HEK293 (cell line): Measurements from ENCODE around the gene CLCA1.

Experiments used
- CTCF ChIA-PET: fragments of 350-600 bp; formaldehyde crosslinking; extraction: SDS; loops from one replicate; lab custom pipeline; 2021; ENCODE audit warnings: antibody characterized with exemption; lab: Yijun Ruan, JAX
- POLR2A ChIA-PET: fragments of 300-600 bp; formaldehyde crosslinking; extraction: SDS; loops from one replicate; lab custom pipeline; 2020; ENCODE audit warnings: antibody characterized with exemption, inconsistent platforms; lab: Yijun Ruan, JAX
- H3K27ac ChIP-seq: fragments of 200-500 bp; sonication (Bioruptor generic); 2 replicates; pipeline ENCODE4 v1.5.1; 2014; ENCODE audit warnings: low read depth, low read length, control low read depth, inconsistent platforms; ENCODE audit errors: extremely low read depth
- H3K36me3 ChIP-seq, 2 experiments: fragments of 200-500 bp in 1 of 2; sonication (Bioruptor generic) in 1 of 2; 1 replicate in 1 of 2; 2 replicates in 1 of 2; pipeline ENCODE4 v1.5.1; 2014 to 2017; ENCODE audit warnings: inconsistent platforms in 2 of 2, low read length in 2 of 2; ENCODE audit not compliant: control insufficient read depth in 2 of 2, insufficient read depth in 1 of 2
- H3K4me1 ChIP-seq: fragments of 200-500 bp; sonication (Bioruptor generic); 2 replicates; pipeline ENCODE4 v1.5.1; 2014; ENCODE audit warnings: mild to moderate bottlenecking, low read length, inconsistent platforms; ENCODE audit not compliant: control insufficient read depth, insufficient read depth
- H3K4me3 ChIP-seq: 2 replicates; pipeline ENCODE4 v1.5.1; 2011; ENCODE audit warnings: low read depth, mild to moderate bottlenecking, control low read depth, low read length, moderate library complexity
- H3K9me3 ChIP-seq: fragments of 200-500 bp; sonication (Bioruptor generic); 2 replicates; pipeline ENCODE4 v1.5.1; 2014; ENCODE audit warnings: low read depth, low read length, inconsistent platforms; ENCODE audit not compliant: control insufficient read depth, insufficient read depth
- PATZ1 ChIP-seq: fragments of 450-650 bp; formaldehyde crosslinking; IDR thresholded peaks from 2 replicates; pipeline ENCODE4 v1.5.1; 2016; ENCODE audit warnings: missing biosample characterization, missing genetic modification characterization
- PRDM10 ChIP-seq: fragments of 450-650 bp; formaldehyde crosslinking; IDR thresholded peaks from 2 replicates; pipeline ENCODE4 v1.5.1; 2016; ENCODE audit warnings: missing biosample characterization, missing genetic modification characterization
- SETDB1 ChIP-seq: IDR thresholded peaks from one replicate; pipeline ENCODE4 v1.6.1; 2017; ENCODE audit warnings: mild to moderate bottlenecking, low read length, moderate library complexity, mixed read lengths; ENCODE audit not compliant: insufficient read length
- ZNF10 ChIP-seq: fragments of 450-650 bp; formaldehyde crosslinking; IDR thresholded peaks from 2 replicates; pipeline ENCODE4 v1.5.1; 2017; ENCODE audit warnings: missing biosample characterization, missing genetic modification characterization
- ZNF214 ChIP-seq: fragments of 450-650 bp; formaldehyde crosslinking; IDR thresholded peaks from 2 replicates; pipeline ENCODE4 v1.5.1; 2017; ENCODE audit warnings: missing biosample characterization, mild to moderate bottlenecking, missing genetic modification characterization, borderline replicate concordance
- ZNF292 ChIP-seq: fragments of 450-650 bp; formaldehyde crosslinking; IDR thresholded peaks from 2 replicates; pipeline ENCODE4 v1.5.1; 2016; ENCODE audit warnings: low read depth, missing biosample characterization, missing genetic modification characterization, borderline replicate concordance
- ZNF394 ChIP-seq: fragments of 450-650 bp; formaldehyde crosslinking; IDR thresholded peaks from 2 replicates; pipeline ENCODE4 v1.5.1; 2016; ENCODE audit warnings: missing biosample characterization, missing genetic modification characterization, mild to moderate bottlenecking, moderate library complexity, borderline replicate concordance
- ZNF398 ChIP-seq: fragments of 450-650 bp; formaldehyde crosslinking; IDR thresholded peaks from 2 replicates; pipeline ENCODE4 v1.5.1; 2017; ENCODE audit warnings: missing biosample characterization, missing genetic modification characterization
- ZNF404 ChIP-seq: fragments of 450-650 bp; formaldehyde crosslinking; IDR thresholded peaks from 2 replicates; pipeline ENCODE4 v1.5.1; 2017; ENCODE audit warnings: missing biosample characterization, missing genetic modification characterization
- ZNF416 ChIP-seq: fragments of 450-650 bp; formaldehyde crosslinking; IDR thresholded peaks from 2 replicates; pipeline ENCODE4 v1.5.1; 2016; ENCODE audit warnings: missing biosample characterization, missing genetic modification characterization
- ZNF513 ChIP-seq: fragments of 450-650 bp; IDR thresholded peaks from 2 replicates; pipeline ENCODE4 v1.5.1; 2018; ENCODE audit warnings: missing biosample characterization, missing genetic modification characterization
- ZNF521 ChIP-seq: fragments of 450-650 bp; formaldehyde crosslinking; IDR thresholded peaks from 2 replicates; pipeline ENCODE4 v1.5.1; 2017; ENCODE audit warnings: missing biosample characterization, mild to moderate bottlenecking, missing genetic modification characterization
- ZNF658 ChIP-seq: fragments of 450-650 bp; formaldehyde crosslinking; IDR thresholded peaks from 2 replicates; pipeline ENCODE4; 2016; ENCODE audit warnings: missing biosample characterization, missing genetic modification characterization
- ZNF692 ChIP-seq: fragments of 450-650 bp; formaldehyde crosslinking; IDR thresholded peaks from 2 replicates; pipeline ENCODE4 v1.5.1; 2016; ENCODE audit warnings: missing biosample characterization, missing genetic modification characterization
- ZNF792 ChIP-seq: fragments of 450-650 bp; formaldehyde crosslinking; IDR thresholded peaks from 2 replicates; pipeline ENCODE4 v1.5.1; 2016; ENCODE audit warnings: missing biosample characterization, missing genetic modification characterization
- ZXDB ChIP-seq: fragments of 450-650 bp; formaldehyde crosslinking; IDR thresholded peaks from 2 replicates; pipeline ENCODE4 v1.5.1; 2016; ENCODE audit warnings: missing biosample characterization, missing genetic modification characterization

CLCA1 gene

GRCh38 chr1:86472152-86472551 lies 3.4 kb downstream of the CLCA1 start (continued):
- TF ChIP-seq ZNF513 (tag by site-specific recombination) (no peak), PATZ1 (tag by site-specific recombination) (no peak), ZNF792 (no peak)

GRCh38 chr1:86472767-86473166 lies 4.0 kb downstream of the CLCA1 start:
- no peak overlapping the region for H3K4me3 ChIP-seq
- CTCF ChIA-PET = interaction anchor here (0.7 to 3.3 kb wide), 16 partner anchors 8 to 635 kb away, joined by 3 to 19 read pairs (median 6); partner anchors contain the start of gene SH3GLB1
- TF ChIP-seq ZNF398 (tag by site-specific recombination) = no peak
- no peak for TF ChIP-seq PRDM10 (tag by site-specific recombination)
- no peak for TF ChIP-seq ZNF394 (tag by site-specific recombination)
- TF ChIP-seq ZXDB (tag by site-specific recombination) = no peak
- no peak for TF ChIP-seq ZNF404 (tag by site-specific recombination)
- no peak for TF ChIP-seq ZNF214
- no peak for TF ChIP-seq ZNF692 (tag by site-specific recombination)
- H3K36me3 ChIP-seq = no peaks in the 10 kb centered on the region
- POLR2A ChIA-PET = no interaction called here
- no peaks in the 10 kb centered on the region for H3K9me3 ChIP-seq
- no peaks in the 10 kb centered on the region for H3K4me1 ChIP-seq
- H3K27ac ChIP-seq = no peak overlapping the region

- Histone ChIP-seq H3K9me3 (no peaks in the 10 kb centered on the region), H3K36me3 (no peaks in the 10 kb centered on the region), H3K4me1 (no peaks in the 10 kb centered on the region), H3K4me3 (no peak overlapping the region), H3K27ac (no peak overlapping the region)
- CTCF ChIA-PET = interaction anchor here (1.1 kb wide), 1 partner anchor 13 kb away, joined by 4 read pairs; no protein-coding TSS in a partner anchor
- no peak for TF ChIP-seq ZNF521 (tag by site-specific recombination)
- TF ChIP-seq ZNF292 (tag by site-specific recombination) = no peak
- TF ChIP-seq ZNF658 (tag by site-specific recombination) = no peak
- no peak for TF ChIP-seq ZNF416
- no peak for TF ChIP-seq ZNF10 (tag by site-specific recombination)
- TF ChIP-seq SETDB1 = no peak
- POLR2A ChIA-PET = no interaction called here
Measured at GRCh38 chr1:86477256-86477655, 8.5 kb downstream of the CLCA1 start.
